Smooth muscle cell (in vitro differentiated cells): Measurements from ENCODE around the gene PSMB8. TPM values are rescaled to one million over a fixed set of nuclear protein-coding genes. Genes with fewer than 3 reads are reported as not detected.
"Not testable (repeated sequence)": the region's sequence is repeated elsewhere in the genome, so short reads cannot be mapped to it uniquely, and the experiment has no call there.

Experiments
- DNase-seq: peaks from one replicate; lab custom pipeline; 2025; ENCODE audit not compliant: unreplicated experiment; lab: John Stamatoyannopoulos, UW
- H2AFZ ChIP-seq: fragments of 200-600 bp; sonication (generic); 2 replicates; pipeline ENCODE4 v1.6.0; 2016; ENCODE audit warnings: antibody characterized with exemption, low read depth, mild to moderate bottlenecking
- H3F3A ChIP-seq: fragments of 200-600 bp; sonication (generic); 2 replicates; pipeline ENCODE4 v1.6.0; 2017; ENCODE audit warnings: antibody characterized with exemption, low read depth
- H3K27ac ChIP-seq: fragments of 200-600 bp; sonication (generic); 2 replicates; pipeline ENCODE4 v1.5.1; 2016; ENCODE audit warnings: low read depth, mild to moderate bottlenecking
- H3K27me3 ChIP-seq: fragments of 200-600 bp; sonication (generic); 2 replicates; pipeline ENCODE4 v1.6.1; 2016; ENCODE audit warnings: low read depth, mild to moderate bottlenecking
- H3K36me3 ChIP-seq: fragments of 200-600 bp; sonication (generic); 2 replicates; pipeline ENCODE4 v1.5.1; 2016; ENCODE audit warnings: low read depth
- H3K4me1 ChIP-seq: fragments of 200-600 bp; sonication (generic); 2 replicates; pipeline ENCODE4 v1.5.1; 2016; ENCODE audit warnings: low read depth
- H3K4me2 ChIP-seq: fragments of 200-600 bp; sonication (generic); 2 replicates; pipeline ENCODE4 v1.6.0; 2016; ENCODE audit warnings: mild to moderate bottlenecking
- H3K4me3 ChIP-seq: fragments of 200-600 bp; sonication (generic); 2 replicates; pipeline ENCODE4 v1.5.1; 2016; ENCODE audit warnings: mild to moderate bottlenecking
- H3K79me2 ChIP-seq: fragments of 200-600 bp; sonication (generic); 2 replicates; pipeline ENCODE4 v1.6.0; 2016; ENCODE audit warnings: low read depth, mild to moderate bottlenecking
- H3K9ac ChIP-seq: fragments of 200-600 bp; sonication (generic); 2 replicates; pipeline ENCODE4 v1.6.0; 2016; ENCODE audit warnings: low read depth
- H3K9me3 ChIP-seq: fragments of 200-600 bp; sonication (generic); replicated peaks from 2 replicates; pipeline ENCODE4 v1.5.1; 2016; ENCODE audit warnings: low read depth
- H4K20me1 ChIP-seq: fragments of 200-600 bp; sonication (generic); 2 replicates; pipeline ENCODE4 v1.6.0; 2016; ENCODE audit warnings: low read depth
- CTCF ChIP-seq: fragments of 200-600 bp; sonication (generic); IDR thresholded peaks from 2 replicates; pipeline ENCODE4 v1.5.1; 2017; ENCODE audit warnings: borderline replicate concordance, mild to moderate bottlenecking, antibody characterized with exemption; ENCODE audit not compliant: insufficient read depth, poor library complexity, severe bottlenecking
- WGBS: methylation state at CpG from one replicate; pipeline ENCODE4 v1.1.7; 2016; ENCODE audit warnings: low lambda C conversion rate; 5-methylcytosine and 5-hydroxymethylcytosine counted together
- polyA plus RNA-seq: library from polyadenylated mRNA; unstranded; fragments of >200 nt; fragmentation: Nextera tagmentation; extraction: Ambion mirVana; gene quantifications from 2 replicates; pipeline ENCODE4 v1.2.1, GENCODE V29; 2016
- total RNA-seq: library from RNA; depleted of rRNA; stranded (reverse); fragments of >200 nt; gene quantifications from 2 replicates; pipeline ENCODE4 v1.2.3, GENCODE V29; 2014

The PSMB8 gene
- total and polyA plus RNA-seq, 2 experiments from 2014 or later: 5.0 to 16.7 TPM

- 7% methylated on average over 5 of the region's 5 CpGs for WGBS
- no peaks in the 10 kb centered on the region for H3K36me3 ChIP-seq
- H3F3A ChIP-seq: no peaks in the 10 kb centered on the region
- H3K4me3 ChIP-seq: no peak overlapping the region
- no peaks in the 10 kb centered on the region for H4K20me1 ChIP-seq
- no peak overlapping the region for H2AFZ ChIP-seq
- H3K4me1 ChIP-seq: no peaks in the 10 kb centered on the region
- no peaks in the 10 kb centered on the region for H3K79me2 ChIP-seq
- TF ChIP-seq CTCF: no peak
- no peaks in the 10 kb centered on the region for H3K9me3 ChIP-seq
- H3K27ac ChIP-seq: no peak overlapping the region
- peaks cover 3% of the 10 kb centered on the region for H3K27me3 ChIP-seq
- no peak overlapping the region for H3K9ac ChIP-seq
- DNase-seq: no peak
- H3K4me2 ChIP-seq: no peak overlapping the region
These were observed 39.9 kb upstream of the PSMB8 start for GRCh38 chr6:32883789-32884188.

- Histone ChIP-seq H3K4me3 (no peak overlapping the region), H3K9ac (no peak overlapping the region), H3K27ac (no peak overlapping the region), H3F3A (no peaks in the 10 kb centered on the region), H4K20me1 (no peaks in the 10 kb centered on the region), H3K27me3 (no peaks in the 10 kb centered on the region), H3K36me3 (no peaks in the 10 kb centered on the region), H3K4me1 (no peaks in the 10 kb centered on the region), H3K9me3 (no peaks in the 10 kb centered on the region), H3K4me2 (no peak overlapping the region), H2AFZ (no peak overlapping the region), H3K79me2 (no peaks in the 10 kb centered on the region)
- WGBS: 0% methylated on average over 1 of the region's 1 CpG
- no peak for TF ChIP-seq CTCF
- DNase-seq: no peak
These were observed 39.0 kb upstream of the PSMB8 start for GRCh38 chr6:32882879-32883250.

GRCh38 chr6:32880962-32881361 is 37.1 kb upstream of the PSMB8 start:
- H3K4me1 ChIP-seq, H3K36me3 ChIP-seq: not testable (repeated sequence)

GRCh38 chr6:32879691-32880090 is 35.8 kb upstream of the PSMB8 start:
- WGBS: 91% methylated on average over 35 of the region's 35 CpGs
- no peaks in the 10 kb centered on the region for H4K20me1 ChIP-seq
- H3K4me1 ChIP-seq: no peaks in the 10 kb centered on the region
- H3K9ac ChIP-seq: no peak overlapping the region
- no peak overlapping the region for H3K4me3 ChIP-seq
- no peak overlapping the region for H3K4me2 ChIP-seq
- DNase-seq: no peak
- H3K27me3 ChIP-seq: peaks cover 21% of the 10 kb centered on the region
- no peak overlapping the region for H2AFZ ChIP-seq
- H3K9me3 ChIP-seq: no peaks in the 10 kb centered on the region
- H3K36me3 ChIP-seq: no peaks in the 10 kb centered on the region
- H3F3A ChIP-seq: no peaks in the 10 kb centered on the region
- no peak overlapping the region for H3K27ac ChIP-seq
- no peaks in the 10 kb centered on the region for H3K79me2 ChIP-seq
- TF ChIP-seq CTCF: no peak

More at GRCh38 chr6:32880962-32881361, 37.1 kb upstream of the PSMB8 start:
- DNase-seq, H2AFZ ChIP-seq, H4K20me1 ChIP-seq, H3K9ac ChIP-seq, H3F3A ChIP-seq, H3K79me2 ChIP-seq, H3K27ac ChIP-seq, H3K4me3 ChIP-seq, H3K4me2 ChIP-seq, H3K9me3 ChIP-seq: not testable (repeated sequence)
- WGBS: 63% methylated on average over 3 of the region's 3 CpGs
- H3K27me3 ChIP-seq: peaks cover 14% of the 10 kb centered on the region
